Measurements from ENCODE around the gene GSN.
A peak's percentile ranks its signal among the peaks of the same experiment; 100 is the strongest.

The GSN gene

GRCh38 chr9:121268851-121269641 lies 1.1 kb downstream of the GSN start:
- no peak for TF ChIP-seq CTCF (IDR thresholded peaks at IDR 0.05)
- Histone ChIP-seq H3K4me3 (ENCODE audit: low read depth in 1 of 2, low read length in 1 of 2) (peak overlapping the region; percentile 95), H3K27ac (peak overlapping the region; percentile 85), H3K36me3 (no peaks in the 10 kb centered on the region), H3K27me3 (no peaks in the 10 kb centered on the region), H3K4me1 (ENCODE audit: control insufficient read depth in 1 of 2, insufficient read depth in 1 of 2, low read depth in 1 of 2, low read length in 1 of 2) (peaks cover 88 to 89% of the 10 kb centered on the region in 2 experiments), H3K9me3 (no peaks in the 10 kb centered on the region)

DNA sequence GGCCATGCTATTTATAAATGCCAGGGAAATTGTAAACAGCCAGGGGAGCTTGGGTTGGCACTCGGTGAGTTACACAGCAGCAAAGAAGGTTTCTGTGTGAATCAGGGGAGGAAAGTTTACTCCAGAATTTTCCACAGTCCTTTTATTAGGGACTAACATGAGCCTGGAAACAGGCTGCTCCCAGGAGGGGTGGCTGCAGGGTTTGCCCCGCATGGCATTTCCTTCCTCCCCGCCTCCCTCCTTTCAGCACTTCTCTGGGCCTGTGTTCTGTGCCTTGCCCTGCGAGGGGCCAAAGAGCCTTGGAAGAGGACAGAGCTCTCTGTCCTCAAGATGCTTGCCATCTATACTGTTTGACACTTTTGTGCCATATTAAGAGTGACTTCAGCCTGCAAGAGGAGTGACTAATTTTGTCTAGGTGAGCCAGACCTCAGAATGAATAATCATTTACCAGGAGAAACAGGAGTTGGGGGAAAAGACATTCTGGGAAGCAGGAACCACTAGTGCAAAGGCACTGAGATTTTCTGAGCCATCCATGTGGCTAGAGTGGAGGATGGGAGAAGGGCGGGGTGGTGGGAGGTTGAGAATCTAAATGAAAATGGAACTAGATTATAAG lies 1.8 kb downstream of the GSN start:
- Histone ChIP-seq H3K27me3 (no peaks in the 10 kb centered on the region), H3K4me3 (ENCODE audit: low read depth in 1 of 2, low read length in 1 of 2) (peak overlapping the region; percentile 95), H3K36me3 (no peaks in the 10 kb centered on the region), H3K27ac (peak overlapping the region; percentile 85), H3K4me1 (ENCODE audit: control insufficient read depth in 1 of 2, insufficient read depth in 1 of 2, low read depth in 1 of 2, low read length in 1 of 2) (peaks cover 87 to 88% of the 10 kb centered on the region in 2 experiments), H3K9me3 (no peaks in the 10 kb centered on the region)
- TF ChIP-seq CTCF (IDR thresholded peaks at IDR 0.05), result no peak

GRCh38 chr9:121271368-121272341 lies 3.7 kb downstream of the GSN start:
- Histone ChIP-seq H3K27me3 (no peaks in the 10 kb centered on the region), H3K27ac (peak overlapping the region; percentile 85), H3K36me3 (no peaks in the 10 kb centered on the region), H3K4me1 (ENCODE audit: control insufficient read depth in 1 of 2, insufficient read depth in 1 of 2, low read depth in 1 of 2, low read length in 1 of 2) (peaks cover 73 to 74% of the 10 kb centered on the region in 2 experiments), H3K4me3 (ENCODE audit: low read depth in 1 of 2, low read length in 1 of 2) (peak overlapping the region; percentile 95), H3K9me3 (no peaks in the 10 kb centered on the region)
- TF ChIP-seq CTCF (IDR thresholded peaks at IDR 0.05), result no peak

GRCh38 chr9:121272401-121272948 lies 4.5 kb downstream of the GSN start:
- H3K9me3 ChIP-seq, result no peaks in the 10 kb centered on the region
- peaks cover 68 to 74% of the 10 kb centered on the region in 2 experiments for H3K4me1 ChIP-seq (ENCODE audit: control insufficient read depth in 1 of 2, insufficient read depth in 1 of 2, low read depth in 1 of 2, low read length in 1 of 2)
- H3K36me3 ChIP-seq, result no peaks in the 10 kb centered on the region
- TF ChIP-seq CTCF (IDR thresholded peaks at IDR 0.05), result no peak
- H3K27me3 ChIP-seq, result no peaks in the 10 kb centered on the region
- peak overlapping the region; percentile 95 for H3K4me3 ChIP-seq (ENCODE audit: low read depth in 1 of 2, low read length in 1 of 2)
- H3K27ac ChIP-seq, result peak overlapping the region; percentile 85

Measured in neutrophil (primary cell).